H1 (cell line): ENCODE measurements around the gene CEP72. TPM values are rescaled to one million over a fixed set of nuclear protein-coding genes. Genes with fewer than 3 reads are reported as not detected.
"Not testable (repeated sequence)": the region's sequence is repeated elsewhere in the genome, so short reads cannot be mapped to it uniquely, and the experiment has no call there.

Experiments used
- CTCF ChIA-PET: fragments of 300-600 bp; sonication (Branson Sonifier 250); formaldehyde crosslinking; loops from one replicate; lab custom pipeline; 2021; ENCODE audit not compliant: partially characterized antibody; lab: Charles Lee
- POLR2A ChIA-PET: fragments of 300-600 bp; sonication (Branson Sonifier 250); formaldehyde crosslinking; loops from one replicate; lab custom pipeline; 2021; ENCODE audit warnings: inconsistent platforms; ENCODE audit not compliant: partially characterized antibody; lab: Charles Lee
- DNase-seq, 2 experiments: peaks; one replicate each; pipeline versions ENCODE4 v3.0.0 to v3.0.0-alpha.2; 2010 to 2022; ENCODE audit warnings: low spot score in 2 of 2, low read depth in 1 of 2, mixed read lengths in 1 of 2
- FAIRE-seq: peaks from 2 replicates; lab custom pipeline; 2011; peaks lifted over from hg19 to GRCh38; lab: Jason Lieb, UNC
- H2AFZ ChIP-seq: 2 replicates; pipeline ENCODE4 v1.8.1; 2012; ENCODE audit warnings: low read length, inconsistent platforms
- H2AK5ac ChIP-seq: 2 replicates; pipeline ENCODE4 v1.6.1; 2013; ENCODE audit warnings: low read depth, low read length
- H2BK120ac ChIP-seq: replicated peaks from 2 replicates; pipeline ENCODE3; 2013; ENCODE audit warnings: low read depth, low read length, inconsistent platforms
- H2BK12ac ChIP-seq: 2 replicates; pipeline ENCODE4 v1.6.1; 2013; ENCODE audit warnings: low read depth, low read length
- H2BK15ac ChIP-seq: 2 replicates; pipeline ENCODE4 v1.6.1; 2013; ENCODE audit warnings: low read length
- H2BK20ac ChIP-seq: 2 replicates; pipeline ENCODE4 v1.6.1; 2013; ENCODE audit warnings: low read length
- H2BK5ac ChIP-seq: 2 replicates; pipeline ENCODE4 v1.6.1; 2013; ENCODE audit warnings: low read depth, low read length
- H3K14ac ChIP-seq: 2 replicates; pipeline ENCODE4 v1.6.1; 2013; ENCODE audit warnings: inconsistent platforms; ENCODE audit not compliant: insufficient read length
- H3K18ac ChIP-seq: 2 replicates; pipeline ENCODE4 v1.6.1; 2013; ENCODE audit warnings: low read length; ENCODE audit errors: extremely low read depth
- H3K23ac ChIP-seq: 2 replicates; pipeline ENCODE4 v1.6.1; 2013; ENCODE audit warnings: inconsistent platforms; ENCODE audit not compliant: insufficient read length
- H3K23me2 ChIP-seq: 2 replicates; pipeline ENCODE4 v1.6.1; 2013; ENCODE audit warnings: low read depth, low read length
- H3K27ac ChIP-seq: 2 replicates; pipeline ENCODE4 v1.6.1; 2011; ENCODE audit warnings: low read depth, low read length, inconsistent platforms
- H3K27me3 ChIP-seq, 4 experiments: replicated peaks in 1 of 4; 1 replicate in 1 of 4; 2 replicates in 3 of 4; pipeline versions ENCODE4 v1.6.1 to v1.8.1; 2011 to 2013; ENCODE audit warnings: low read length in 3 of 4, mild to moderate bottlenecking in 3 of 4, inconsistent platforms in 2 of 4, mixed read lengths in 2 of 4, moderate library complexity in 1 of 4; ENCODE audit not compliant: control insufficient read depth in 3 of 4, insufficient read depth in 3 of 4; ENCODE audit errors: extremely low read depth in 1 of 4
- H3K36me3 ChIP-seq, 4 experiments: 2 replicates each; pipeline versions ENCODE4 v1.6.1 to v1.8.1; 2011 to 2013; ENCODE audit warnings: mild to moderate bottlenecking in 4 of 4, low read length in 3 of 4, moderate library complexity in 2 of 4, control low read depth in 1 of 4, inconsistent platforms in 1 of 4; ENCODE audit not compliant: insufficient read depth in 4 of 4, control insufficient read depth in 2 of 4
- H3K4ac ChIP-seq: replicated peaks from 2 replicates; pipeline ENCODE3; 2013; ENCODE audit warnings: low read length, low read depth, mixed read lengths, inconsistent platforms; ENCODE audit not compliant: insufficient read length
- H3K4me1 ChIP-seq, 4 experiments: replicated peaks in 1 of 4; 1 replicate in 1 of 4; 2 replicates in 3 of 4; pipeline versions ENCODE4 v1.6.1 to v1.8.1; 2011 to 2013; ENCODE audit warnings: low read length in 3 of 4, inconsistent platforms in 2 of 4, mixed read lengths in 1 of 4; ENCODE audit not compliant: insufficient read depth in 4 of 4, control insufficient read depth in 3 of 4
- H3K4me2 ChIP-seq, 2 experiments: 2 replicates each; pipeline versions ENCODE4 v1.6.1 to v1.8.1; 2011 to 2013; ENCODE audit warnings: low read depth in 2 of 2, low read length in 2 of 2, control low read depth in 1 of 2, inconsistent platforms in 1 of 2, mild to moderate bottlenecking in 1 of 2; ENCODE audit not compliant: insufficient read depth in 1 of 2
- H3K4me3 ChIP-seq, 4 experiments: fragments of 200-600, 300-600 bp in 1 of 4; sonication (generic), shearing (Covaris generic), sonication (Bioruptor Twin) in 1 of 4; 2 replicates each; pipeline versions ENCODE4 v1.5.1 to v1.8.1; 2011 to 2016; ENCODE audit warnings: low read length in 4 of 4, low read depth in 3 of 4, control low read depth in 2 of 4, inconsistent platforms in 2 of 4, mild to moderate bottlenecking in 2 of 4, mixed read lengths in 1 of 4, moderate library complexity in 1 of 4; ENCODE audit not compliant: insufficient read depth in 2 of 4; ENCODE audit errors: extremely low read depth in 1 of 4
- H3K56ac ChIP-seq: replicated peaks from 2 replicates; pipeline ENCODE3; 2013; ENCODE audit warnings: low read depth, mild to moderate bottlenecking, mixed read lengths, low read length, inconsistent platforms; ENCODE audit not compliant: insufficient read length
- H3K79me1 ChIP-seq: 2 replicates; pipeline ENCODE4 v1.6.1; 2013; ENCODE audit warnings: low read depth, low read length, control low read depth
- H3K79me2 ChIP-seq, 2 experiments: 2 replicates each; pipeline versions ENCODE4 v1.6.1 to v1.8.1; 2012 to 2013; ENCODE audit warnings: low read length in 2 of 2, mild to moderate bottlenecking in 2 of 2, inconsistent platforms in 1 of 2; ENCODE audit not compliant: insufficient read depth in 2 of 2, control insufficient read depth in 1 of 2
- H3K9ac ChIP-seq, 4 experiments: replicated peaks in 1 of 4; 1 replicate in 1 of 4; 2 replicates in 3 of 4; pipeline versions ENCODE4 v1.6.1 to v1.8.1; 2011 to 2013; ENCODE audit warnings: low read depth in 3 of 4, low read length in 3 of 4, control low read depth in 2 of 4, mild to moderate bottlenecking in 2 of 4, moderate library complexity in 2 of 4, inconsistent platforms in 1 of 4; ENCODE audit errors: extremely low read depth in 1 of 4
- H3K9me3 ChIP-seq, 2 experiments: 2 replicates each; pipeline versions ENCODE4 v1.6.1 to v1.8.1; 2012 to 2013; ENCODE audit warnings: mild to moderate bottlenecking in 2 of 2, moderate library complexity in 2 of 2, control low read depth in 1 of 2, inconsistent platforms in 1 of 2, low read depth in 1 of 2, low read length in 1 of 2, mixed read lengths in 1 of 2; ENCODE audit not compliant: insufficient read depth in 2 of 2
- H4K20me1 ChIP-seq, 2 experiments: replicated peaks in 1 of 2; 2 replicates each; pipeline versions ENCODE3 to v1.8.1; 2011 to 2013; ENCODE audit warnings: inconsistent platforms in 2 of 2, low read length in 2 of 2, mild to moderate bottlenecking in 1 of 2; ENCODE audit not compliant: insufficient read depth in 2 of 2, control insufficient read depth in 1 of 2
- H4K5ac ChIP-seq: 2 replicates; pipeline ENCODE4 v1.6.1; 2013; ENCODE audit warnings: low read length, low read depth, mixed read lengths, inconsistent platforms; ENCODE audit not compliant: insufficient read length
- H4K8ac ChIP-seq: 2 replicates; pipeline ENCODE4 v1.8.0; 2013; ENCODE audit warnings: mild to moderate bottlenecking, moderate library complexity, low read length, inconsistent platforms; ENCODE audit not compliant: insufficient read depth; ENCODE audit errors: extremely low read depth
- H4K91ac ChIP-seq: replicated peaks from 2 replicates; pipeline ENCODE3; 2013; ENCODE audit warnings: low read length, mixed read lengths, inconsistent platforms; ENCODE audit not compliant: insufficient read length
- WGBS, 2 experiments: shearing (Covaris generic) in 1 of 2; methylation state at CpG; one replicate each; pipeline versions ENCODE4 v1.1.6 to v1.1.7; 2013 to 2015; ENCODE audit warnings: low lambda C conversion rate in 2 of 2, mixed read lengths in 2 of 2, inconsistent platforms in 1 of 2, low coverage in 1 of 2, missing lambda C conversion rate in 1 of 2; ENCODE audit not compliant: insufficient replicate concordance in 2 of 2, insufficient coverage in 1 of 2, insufficient read length in 1 of 2; ENCODE audit errors: extremely low coverage in 1 of 2, missing lambda C conversion rate in 1 of 2; 5-methylcytosine and 5-hydroxymethylcytosine counted together
- polyA plus RNA-seq, 7 experiments: library from polyadenylated mRNA; depleted of rRNA in 3 of 7; stranded (reverse) in 5 of 7; unstranded in 2 of 7; fragments of >200 nt in 5 of 7; fragments of 200-250 nt in 2 of 7; gene quantifications; 1 replicate in 5 of 7; 2 replicates in 1 of 7; 4 replicates in 1 of 7; pipeline versions ENCODE4 v1.2.1 to v1.2.3, GENCODE V29; 2011 to 2013; ENCODE audit warnings: missing spikeins in 2 of 7, mixed read lengths in 2 of 7
- total RNA-seq: library from RNA; stranded (reverse); fragmentation: NEBNext Ultra II Directional; extraction: Animal tissue kit (Norgen Biotek cat#: 25700); gene quantifications from 2 replicates; pipeline ENCODE4 v1.2.1, GENCODE V29; 2021

The CEP72 gene
- total and polyA plus RNA-seq, 2 of the 8 experiments (the other 6 are each of a cell fraction or from before 2014, with no cell fraction given), result 13.1 to 19.6 TPM

DNA sequence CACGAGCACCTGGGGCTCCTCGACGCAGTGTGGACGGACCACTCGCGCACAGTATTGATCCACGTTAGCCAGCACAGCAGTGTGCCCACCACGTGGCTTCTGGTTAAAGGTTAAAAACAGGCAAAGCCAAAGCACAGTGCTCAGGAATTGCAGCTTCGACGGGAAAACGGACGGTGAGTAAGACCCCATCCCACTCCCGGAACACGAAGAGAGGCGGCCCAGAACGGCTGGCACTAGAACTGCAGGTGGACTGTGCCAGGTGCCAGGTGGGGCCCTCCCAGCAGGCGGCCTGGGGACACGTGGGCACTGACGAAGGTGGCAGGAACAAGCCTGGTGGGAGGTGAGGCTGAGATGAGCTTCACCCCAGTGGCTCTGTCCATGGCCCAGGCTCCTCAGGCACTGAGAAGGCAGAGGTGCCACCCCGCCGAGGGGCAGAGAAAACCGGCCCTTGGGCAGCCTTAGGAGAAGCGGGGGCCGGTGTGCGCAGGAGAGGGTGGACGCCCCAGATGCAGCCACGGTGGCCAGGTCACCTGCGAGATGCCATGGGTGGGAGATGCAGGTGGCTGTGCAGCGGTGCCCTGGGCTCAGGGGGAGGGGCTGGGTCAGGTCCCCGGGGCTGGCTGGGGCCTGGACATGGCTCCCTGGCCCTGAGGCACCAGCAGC is 76.3 kb downstream of the CEP72 start:
- H3K27me3 ChIP-seq, result peaks cover 3 to 13% (median 12%) of the 10 kb centered on the region in 4 experiments
- H4K5ac ChIP-seq, H3K36me3 ChIP-seq, H3K79me2 ChIP-seq, H3K18ac ChIP-seq, H3K4me2 ChIP-seq, H2BK12ac ChIP-seq, H3K23me2 ChIP-seq, H3K9me3 ChIP-seq, FAIRE-seq, H2BK20ac ChIP-seq, H3K4ac ChIP-seq, H4K91ac ChIP-seq, H4K8ac ChIP-seq, DNase-seq, H2AK5ac ChIP-seq, H3K9ac ChIP-seq, H4K20me1 ChIP-seq, H3K4me3 ChIP-seq, H2BK5ac ChIP-seq, H2BK15ac ChIP-seq, H3K56ac ChIP-seq, H3K79me1 ChIP-seq, H2BK120ac ChIP-seq, H3K4me1 ChIP-seq, H3K27ac ChIP-seq, H3K14ac ChIP-seq, POLR2A ChIA-PET, H2AFZ ChIP-seq, CTCF ChIA-PET, H3K23ac ChIP-seq: not testable (repeated sequence)
- 85% methylated on average over 16 of the region's 30 CpGs; no CpG with 5 or more reads in 1 of the 2 experiments for WGBS, 2 experiments

DNA sequence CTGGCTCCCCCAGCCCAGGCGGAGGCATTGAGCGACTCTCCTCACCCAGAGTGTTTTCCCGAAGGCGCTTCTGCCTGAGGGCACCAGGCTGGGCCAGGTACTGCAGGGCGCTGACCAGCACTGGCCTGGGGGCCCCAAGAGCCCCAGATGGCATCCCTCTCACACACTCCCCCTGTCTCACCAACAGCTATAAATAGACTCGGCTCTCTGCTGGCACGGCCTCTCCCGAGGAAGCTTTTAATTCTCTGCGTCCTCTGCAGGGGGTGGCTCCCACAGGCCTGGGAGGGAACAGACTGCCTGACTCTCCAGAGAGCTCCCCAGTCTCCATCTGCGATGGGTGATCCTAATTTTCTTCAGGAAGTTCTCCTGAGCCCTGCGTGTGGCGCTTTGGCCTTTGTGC is 78.2 kb downstream of the CEP72 start:
- WGBS, 2 experiments, result no CpG with 5 or more reads among the region's 12 CpGs
- peak; percentile 28 for FAIRE-seq

More for the DNA sequence above, 78.2 kb downstream of the CEP72 start:
- H4K5ac ChIP-seq, H3K56ac ChIP-seq, H3K4me3 ChIP-seq, POLR2A ChIA-PET, H4K91ac ChIP-seq, H3K9me3 ChIP-seq, H2BK5ac ChIP-seq, H2BK20ac ChIP-seq, H3K79me2 ChIP-seq, H3K36me3 ChIP-seq, H4K8ac ChIP-seq, H3K23ac ChIP-seq, H3K4ac ChIP-seq, CTCF ChIA-PET, H2BK15ac ChIP-seq, H2AFZ ChIP-seq, H3K4me1 ChIP-seq, H3K18ac ChIP-seq, H2BK12ac ChIP-seq, H4K20me1 ChIP-seq, H2AK5ac ChIP-seq, DNase-seq, H3K23me2 ChIP-seq, H3K27ac ChIP-seq, H3K9ac ChIP-seq, H3K14ac ChIP-seq, H3K79me1 ChIP-seq, H3K4me2 ChIP-seq, H2BK120ac ChIP-seq: not testable (repeated sequence)
- H3K27me3 ChIP-seq, result peaks cover 3 to 13% (median 12%) of the 10 kb centered on the region in 4 experiments
